H9 (cell line): ENCODE results near the gene SREBF2. TPM values are rescaled to one million over a fixed set of nuclear protein-coding genes. Genes with fewer than 3 reads are reported as not detected.

Experiments used
- DNase-seq: peaks from one replicate; pipeline ENCODE4 v3.0.0-alpha.2; 2017
- H2AFZ ChIP-seq: one replicate; pipeline ENCODE4 v1.6.1; 2013; ENCODE audit warnings: mild to moderate bottlenecking, low read length, control low read depth, moderate library complexity
- H2AK5ac ChIP-seq: 2 replicates; pipeline ENCODE4 v1.6.1; 2013; ENCODE audit warnings: low read length, control low read depth, mixed read lengths; ENCODE audit not compliant: insufficient read length
- H2BK120ac ChIP-seq: one replicate; pipeline ENCODE4 v1.6.1; 2013; ENCODE audit warnings: low read depth, mild to moderate bottlenecking, low read length, control low read depth, inconsistent platforms; ENCODE audit not compliant: poor library complexity, severe bottlenecking
- H2BK12ac ChIP-seq: 2 replicates; pipeline ENCODE4 v1.6.1; 2013; ENCODE audit warnings: low read length, control low read depth, mixed read lengths, low read depth; ENCODE audit not compliant: insufficient read length
- H2BK15ac ChIP-seq: 2 replicates; pipeline ENCODE4 v1.6.1; 2013; ENCODE audit warnings: low read depth, low read length, control low read depth
- H2BK20ac ChIP-seq: one replicate; pipeline ENCODE4 v1.6.1; 2013; ENCODE audit warnings: low read depth, mild to moderate bottlenecking, low read length, control low read depth, inconsistent platforms; ENCODE audit not compliant: poor library complexity, severe bottlenecking
- H2BK5ac ChIP-seq: 2 replicates; pipeline ENCODE4 v1.6.1; 2013; ENCODE audit warnings: low read length, control low read depth, mixed read lengths; ENCODE audit not compliant: insufficient read length
- H3K14ac ChIP-seq: 2 replicates; pipeline ENCODE4 v1.6.1; 2013; ENCODE audit warnings: low read length, control low read depth; ENCODE audit not compliant: insufficient read depth
- H3K18ac ChIP-seq: 2 replicates; pipeline ENCODE4 v1.6.1; 2013; ENCODE audit warnings: low read depth, mild to moderate bottlenecking, mixed read lengths, low read length, control low read depth; ENCODE audit not compliant: insufficient read length
- H3K23ac ChIP-seq: 2 replicates; pipeline ENCODE4 v1.6.1; 2013; ENCODE audit warnings: low read length, control low read depth, mixed read lengths, low read depth; ENCODE audit not compliant: insufficient read length
- H3K23me2 ChIP-seq: 2 replicates; pipeline ENCODE4 v1.6.1; 2013; ENCODE audit warnings: low read depth, mild to moderate bottlenecking, mixed read lengths, low read length, control low read depth; ENCODE audit not compliant: insufficient read length, poor library complexity, severe bottlenecking
- H3K27ac ChIP-seq: 2 replicates; pipeline ENCODE4 v1.5.1; 2013; ENCODE audit warnings: low read length, control low read depth, mixed read lengths, low read depth; ENCODE audit not compliant: insufficient read length
- H3K27me3 ChIP-seq: 2 replicates; pipeline ENCODE4 v1.6.1; 2013; ENCODE audit warnings: low read length, control low read depth, inconsistent platforms; ENCODE audit not compliant: insufficient read depth
- H3K4ac ChIP-seq: 2 replicates; pipeline ENCODE4 v1.6.1; 2013; ENCODE audit warnings: low read depth, mild to moderate bottlenecking, control low read depth, inconsistent platforms, low read length, moderate library complexity
- H3K4me1 ChIP-seq: 2 replicates; pipeline ENCODE4 v1.6.1; 2013; ENCODE audit warnings: low read length, control low read depth, inconsistent platforms; ENCODE audit not compliant: insufficient read depth
- H3K4me2 ChIP-seq: 2 replicates; pipeline ENCODE4 v1.6.1; 2013; ENCODE audit warnings: low read length, control low read depth, mixed read lengths; ENCODE audit not compliant: insufficient read length, insufficient read depth
- H3K56ac ChIP-seq: 2 replicates; pipeline ENCODE4 v1.6.1; 2013; ENCODE audit warnings: low read depth, mild to moderate bottlenecking, mixed read lengths, low read length, control low read depth; ENCODE audit not compliant: insufficient read length
- H3K79me1 ChIP-seq: 2 replicates; pipeline ENCODE4 v1.6.1; 2013; ENCODE audit warnings: low read depth, mild to moderate bottlenecking, moderate library complexity, low read length, control low read depth, inconsistent platforms; ENCODE audit not compliant: insufficient read depth, poor library complexity, severe bottlenecking
- H3K79me2 ChIP-seq: 2 replicates; pipeline ENCODE4 v1.6.1; 2013; ENCODE audit warnings: low read length, control low read depth, inconsistent platforms; ENCODE audit not compliant: insufficient read depth
- H3K9ac ChIP-seq: 2 replicates; pipeline ENCODE4 v1.6.1; 2013; ENCODE audit warnings: low read length, control low read depth, mixed read lengths; ENCODE audit not compliant: insufficient read length; ENCODE audit errors: extremely low read depth
- H3K9me3 ChIP-seq: one replicate; pipeline ENCODE4 v1.6.1; 2013; ENCODE audit warnings: low read depth, low read length, inconsistent platforms; ENCODE audit not compliant: control insufficient read depth
- H3T11ph ChIP-seq: one replicate; pipeline ENCODE4 v1.6.1; 2013; ENCODE audit warnings: mild to moderate bottlenecking, low read length, control low read depth, inconsistent platforms
- H4K20me1 ChIP-seq: one replicate; pipeline ENCODE4 v1.6.1; 2013; ENCODE audit not compliant: control insufficient read depth, insufficient read length, insufficient read depth
- H4K5ac ChIP-seq: 2 replicates; pipeline ENCODE4 v1.6.1; 2013; ENCODE audit warnings: low read depth, mild to moderate bottlenecking, mixed read lengths, low read length, control low read depth; ENCODE audit not compliant: insufficient read length
- H4K8ac ChIP-seq: replicated peaks from 2 replicates; pipeline ENCODE4 v1.6.1; 2013; ENCODE audit warnings: low read length, control low read depth, mixed read lengths, low read depth; ENCODE audit not compliant: insufficient read length
- H4K91ac ChIP-seq: 2 replicates; pipeline ENCODE4 v1.6.1; 2013; ENCODE audit warnings: low read depth, mild to moderate bottlenecking, moderate library complexity, mixed read lengths, low read length, control low read depth; ENCODE audit not compliant: insufficient read length
- H3K27ac Mint-ChIP-seq, 3 experiments: 2 replicates in 2 of 3; 3 replicates in 1 of 3; pipeline ENCODE4 v1.8.0; 2020 to 2021; ENCODE audit warnings: mixed read lengths in 3 of 3, mild to moderate bottlenecking in 1 of 3, moderate library complexity in 1 of 3
- H3K27me3 Mint-ChIP-seq: 2 replicates; pipeline ENCODE4 v1.8.0; 2021; ENCODE audit warnings: low read depth, mild to moderate bottlenecking, moderate library complexity, mixed read lengths
- H3K36me3 Mint-ChIP-seq, 3 experiments: 2 replicates in 2 of 3; 3 replicates in 1 of 3; pipeline ENCODE4 v1.8.0; 2020 to 2021; ENCODE audit warnings: low read depth in 3 of 3, mixed read lengths in 3 of 3; ENCODE audit not compliant: insufficient read depth in 1 of 3
- H3K4me1 Mint-ChIP-seq, 2 experiments: 2 replicates each; pipeline ENCODE4 v1.8.0; 2020; ENCODE audit warnings: mixed read lengths in 2 of 2
- H3K4me3 Mint-ChIP-seq, 2 experiments: 2 replicates in 1 of 2; 3 replicates in 1 of 2; pipeline ENCODE4 v1.8.0; 2020 to 2021; ENCODE audit warnings: mild to moderate bottlenecking in 2 of 2, mixed read lengths in 2 of 2, moderate library complexity in 1 of 2
- H3K9me3 Mint-ChIP-seq, 2 experiments: 2 replicates in 1 of 2; 3 replicates in 1 of 2; pipeline ENCODE4 v1.8.0; 2020; ENCODE audit warnings: mild to moderate bottlenecking in 2 of 2, mixed read lengths in 2 of 2, moderate library complexity in 1 of 2
- WGBS: extraction: QIAGEN DNeasy Blood & Tissue Kit; methylation state at CpG from one replicate; pipeline ENCODE4 v1.1.7; 2013; ENCODE audit warnings: missing lambda C conversion rate, low lambda C conversion rate, mixed read lengths; ENCODE audit not compliant: insufficient read length; ENCODE audit errors: extremely low coverage; 5-methylcytosine and 5-hydroxymethylcytosine counted together
- total RNA-seq: library from RNA; stranded (reverse); gene quantifications from 2 replicates; pipeline ENCODE4 v1.2.1, GENCODE V29; 2021
- TF ChIP-seq, protein P1 (sequence below): fragments of 200-600 bp; sonication (generic); conservative IDR thresholded peaks from 3 replicates; pipeline ENCODE4 v1.8.0; 2021; ENCODE audit warnings: antibody characterized with exemption, mild to moderate bottlenecking

SREBF2 gene
- total RNA-seq, 1 experiment from 2014 or later, result 146 TPM

GRCh38 chr22:41939981-41940831, 107.3 kb downstream of the SREBF2 start:
- Histone ChIP-seq H2BK20ac (no peak overlapping the region), H4K20me1 (peaks cover 2% of the 10 kb centered on the region), H2BK12ac (no peak overlapping the region), H3T11ph (no peak overlapping the region), H3K79me2 (no peaks in the 10 kb centered on the region), H2BK5ac (no peak overlapping the region), H3K23me2 (no peaks in the 10 kb centered on the region), H3K79me1 (no peaks in the 10 kb centered on the region), H3K23ac (no peak overlapping the region), H3K14ac (no peak overlapping the region), H3K4me2 (no peak overlapping the region), H3K4ac (no peak overlapping the region), H4K5ac (no peak overlapping the region), H4K8ac (no peak overlapping the region), H2AK5ac (no peak overlapping the region), H3K56ac (no peak overlapping the region), H3K9me3 (no peaks in the 10 kb centered on the region), H3K18ac (no peak overlapping the region), H3K4me1 (no peaks in the 10 kb centered on the region), H2BK120ac (no peak overlapping the region), H2AFZ (no peak overlapping the region), H3K27me3 (no peaks in the 10 kb centered on the region), H4K91ac (no peak overlapping the region), H3K27ac (no peak overlapping the region), H2BK15ac (no peak overlapping the region), H3K9ac (no peak overlapping the region)
- Mint-ChIP-seq H3K4me1 (peaks cover 14 to 15% of the 10 kb centered on the region in 2 experiments; a peak in 3 of 4 replicates), H3K36me3 (peaks cover 58 to 74% (median 74%) of the 10 kb centered on the region in 3 experiments; a peak in 6 of 7 replicates), H3K9me3 (no peaks in the 10 kb centered on the region; a peak in 1 of 5 replicates), H3K4me3 (no peak overlapping the region), H3K27me3 (no peaks in the 10 kb centered on the region; the same call in 1 of the 2 replicates), H3K27ac (peak overlapping the region; percentile 77 to 97 (median 83); a peak in 6 of 7 replicates)
- no peak for DNase-seq
- TF ChIP-seq, protein P1, sequence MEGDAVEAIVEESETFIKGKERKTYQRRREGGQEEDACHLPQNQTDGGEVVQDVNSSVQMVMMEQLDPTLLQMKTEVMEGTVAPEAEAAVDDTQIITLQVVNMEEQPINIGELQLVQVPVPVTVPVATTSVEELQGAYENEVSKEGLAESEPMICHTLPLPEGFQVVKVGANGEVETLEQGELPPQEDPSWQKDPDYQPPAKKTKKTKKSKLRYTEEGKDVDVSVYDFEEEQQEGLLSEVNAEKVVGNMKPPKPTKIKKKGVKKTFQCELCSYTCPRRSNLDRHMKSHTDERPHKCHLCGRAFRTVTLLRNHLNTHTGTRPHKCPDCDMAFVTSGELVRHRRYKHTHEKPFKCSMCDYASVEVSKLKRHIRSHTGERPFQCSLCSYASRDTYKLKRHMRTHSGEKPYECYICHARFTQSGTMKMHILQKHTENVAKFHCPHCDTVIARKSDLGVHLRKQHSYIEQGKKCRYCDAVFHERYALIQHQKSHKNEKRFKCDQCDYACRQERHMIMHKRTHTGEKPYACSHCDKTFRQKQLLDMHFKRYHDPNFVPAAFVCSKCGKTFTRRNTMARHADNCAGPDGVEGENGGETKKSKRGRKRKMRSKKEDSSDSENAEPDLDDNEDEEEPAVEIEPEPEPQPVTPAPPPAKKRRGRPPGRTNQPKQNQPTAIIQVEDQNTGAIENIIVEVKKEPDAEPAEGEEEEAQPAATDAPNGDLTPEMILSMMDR, result no peak
- no CpG with 5 or more reads among the region's 13 CpGs for WGBS
